GM21825 (cell line): ENCODE results near the gene SUSD1.
"Not testable (repeated sequence)": the region's sequence is repeated elsewhere in the genome, so short reads cannot be mapped to it uniquely, and the experiment has no call there.

Experiments used
- ATAC-seq: cut with Tn5 transposase; IDR thresholded peaks from one replicate; pipeline ENCODE4 v1.9.1; 2021; ENCODE audit warnings: mild to moderate bottlenecking, moderate library complexity; ENCODE audit not compliant: unreplicated experiment

SUSD1 gene

DNA sequence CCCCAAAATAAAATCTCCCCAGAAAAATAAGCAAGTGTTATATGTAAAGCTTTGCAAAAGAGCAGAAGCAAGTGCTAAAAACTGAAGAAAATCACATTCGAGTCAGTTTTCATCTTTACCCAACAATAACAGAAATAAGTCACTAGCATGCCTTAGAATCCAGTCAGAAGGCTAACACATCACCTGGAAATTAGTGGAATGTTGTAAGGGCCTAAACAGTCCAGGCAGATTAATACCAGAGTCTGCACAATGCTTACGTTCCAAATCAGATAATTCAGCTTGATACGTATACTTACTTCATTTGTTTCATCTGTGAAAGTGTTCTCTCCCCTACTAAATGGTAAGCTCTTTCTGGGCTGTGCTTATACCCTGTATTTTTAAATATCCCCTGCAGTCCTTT lies 42.7 kb downstream of the SUSD1 start:
- ATAC-seq: no peak

DNA sequence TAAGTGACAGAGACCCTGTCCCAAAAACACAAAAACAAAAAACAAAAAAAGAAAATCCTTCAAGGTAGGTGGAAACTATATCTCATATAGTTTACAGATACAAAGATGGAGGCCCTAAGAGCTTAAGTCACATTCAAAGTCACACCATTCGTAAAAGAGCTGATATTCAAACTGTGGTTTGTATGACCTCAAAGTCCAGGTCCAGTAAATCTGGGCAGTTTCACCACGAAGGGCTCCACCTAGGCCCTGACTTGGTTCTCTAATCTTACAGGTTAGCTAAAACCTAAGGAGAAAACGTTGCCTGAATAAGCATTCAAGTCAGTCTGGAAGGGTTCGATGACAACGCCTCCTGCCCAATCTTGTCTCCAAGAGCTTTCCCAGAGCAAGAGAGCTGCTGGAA lies 44.1 kb downstream of the SUSD1 start:
- no peak for ATAC-seq

DNA sequence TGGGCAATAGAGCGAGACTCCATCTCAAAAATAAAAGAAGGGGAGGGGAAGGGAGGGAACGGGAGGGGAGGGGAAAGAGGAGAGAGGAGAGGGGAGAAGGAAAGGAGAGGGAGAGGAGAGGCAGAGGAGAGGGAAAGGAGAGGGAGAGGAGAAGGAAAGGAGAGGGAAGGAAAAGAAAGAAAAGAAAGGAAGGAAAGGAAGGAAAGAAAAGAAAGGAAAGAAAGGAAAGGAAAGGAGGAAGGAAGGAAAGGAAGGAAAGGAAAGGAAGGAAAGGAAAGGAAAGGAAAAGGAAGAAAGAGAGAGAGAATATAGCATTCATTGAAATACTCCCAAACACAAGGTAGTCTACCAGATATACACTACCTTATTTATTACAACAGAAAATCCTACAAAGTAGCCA lies 44.8 kb downstream of the SUSD1 start:
- ATAC-seq: no peak

DNA sequence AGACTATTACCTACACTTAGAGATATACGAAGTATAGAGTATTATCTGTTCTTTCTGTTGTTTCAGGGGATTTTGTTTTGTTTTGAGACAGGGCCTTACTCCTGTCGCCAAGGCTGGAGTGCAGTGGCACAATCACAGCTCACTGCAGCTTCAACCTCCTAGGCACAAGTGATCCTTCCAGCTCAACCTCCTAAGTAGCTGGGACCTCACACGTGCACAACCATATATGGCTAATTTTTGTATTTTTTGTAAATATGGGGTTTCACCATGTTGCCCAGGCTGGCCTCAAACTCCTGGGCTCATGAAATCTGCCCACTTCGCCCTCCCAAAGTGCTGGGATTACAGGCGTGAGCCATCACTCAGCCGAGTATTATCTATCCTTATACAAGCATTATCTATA lies 45.9 kb downstream of the SUSD1 start:
- ATAC-seq: no peak

DNA sequence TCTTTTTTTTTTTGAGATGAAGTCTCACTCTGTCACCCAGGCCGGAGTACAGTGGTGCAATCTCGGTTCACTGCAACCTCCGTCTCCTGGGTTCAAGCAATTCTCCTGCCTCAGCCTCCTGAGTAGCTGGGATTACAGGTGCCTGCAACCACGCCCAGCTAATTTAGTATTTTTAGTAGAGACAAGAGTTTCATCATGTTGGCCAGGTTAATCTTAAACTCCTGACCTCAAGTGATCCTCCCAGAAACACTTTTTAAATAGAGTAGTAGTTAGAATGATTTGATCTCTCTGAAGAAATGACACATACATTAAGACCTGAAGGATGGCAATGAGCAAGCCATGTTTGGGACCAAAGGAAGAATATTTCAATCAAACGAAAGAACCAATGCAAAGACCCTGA lies 46.7 kb downstream of the SUSD1 start:
- ATAC-seq: not testable (repeated sequence)

DNA sequence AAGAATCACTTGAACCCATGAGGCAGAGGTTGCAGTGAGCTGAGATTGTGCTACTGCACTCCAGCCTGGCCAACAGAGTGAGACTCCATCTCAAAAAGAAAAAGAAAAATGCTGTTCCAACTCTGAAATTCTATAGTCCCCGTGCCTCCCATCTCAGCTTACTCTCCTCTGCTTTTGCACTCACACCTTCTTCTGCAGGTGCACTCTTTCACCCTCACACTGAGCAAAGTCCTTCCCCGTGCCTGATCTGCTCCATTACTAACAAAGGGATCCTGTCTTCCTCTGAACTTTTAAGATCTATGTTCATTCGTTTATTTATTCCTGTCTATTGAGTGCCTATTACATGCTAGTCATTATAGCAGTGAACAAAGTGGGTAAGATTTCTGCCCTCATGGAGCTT lies 47.8 kb downstream of the SUSD1 start:
- ATAC-seq: no peak

DNA sequence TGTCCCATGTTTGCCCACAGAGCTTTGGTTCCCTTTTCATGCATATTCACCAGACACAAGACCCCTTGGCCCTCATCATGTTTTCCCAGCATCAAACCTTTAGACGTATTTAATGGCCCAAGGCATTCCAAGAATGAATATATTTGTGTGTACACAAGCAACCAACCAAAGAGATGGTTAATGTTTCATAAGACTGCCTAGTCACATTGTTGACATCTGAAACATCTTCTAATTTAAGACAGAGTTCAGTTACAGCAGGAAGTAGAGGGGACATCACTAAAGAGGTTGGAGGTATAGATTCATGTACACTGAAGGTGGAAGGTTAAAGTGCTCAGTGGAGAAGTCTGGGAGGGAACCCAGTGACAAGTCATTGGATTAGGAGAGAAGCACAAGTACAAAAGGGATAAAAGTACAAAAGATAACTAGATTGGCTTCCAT lies 49.1 kb downstream of the SUSD1 start:
- no peak for ATAC-seq

DNA sequence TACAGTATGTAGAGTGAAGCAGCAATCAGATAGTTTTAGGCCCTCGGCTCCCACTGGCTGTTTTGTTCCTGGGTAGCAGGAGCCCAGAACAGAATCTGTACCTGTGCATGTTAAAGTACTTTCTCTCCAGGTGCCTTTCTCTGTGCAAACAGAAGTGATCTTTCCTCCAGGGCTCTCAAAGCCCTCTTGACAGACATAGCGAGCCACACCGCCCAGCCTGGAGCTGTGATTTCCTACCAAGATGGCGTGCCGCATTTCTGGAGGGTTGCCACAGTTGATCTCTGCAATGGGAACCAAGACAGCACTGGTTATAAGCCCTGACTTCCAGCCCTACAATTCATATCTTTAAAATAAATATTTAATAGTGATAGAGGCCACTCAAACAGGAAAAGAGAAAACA lies 50.9 kb downstream of the SUSD1 start:
- ATAC-seq: no peak

DNA sequence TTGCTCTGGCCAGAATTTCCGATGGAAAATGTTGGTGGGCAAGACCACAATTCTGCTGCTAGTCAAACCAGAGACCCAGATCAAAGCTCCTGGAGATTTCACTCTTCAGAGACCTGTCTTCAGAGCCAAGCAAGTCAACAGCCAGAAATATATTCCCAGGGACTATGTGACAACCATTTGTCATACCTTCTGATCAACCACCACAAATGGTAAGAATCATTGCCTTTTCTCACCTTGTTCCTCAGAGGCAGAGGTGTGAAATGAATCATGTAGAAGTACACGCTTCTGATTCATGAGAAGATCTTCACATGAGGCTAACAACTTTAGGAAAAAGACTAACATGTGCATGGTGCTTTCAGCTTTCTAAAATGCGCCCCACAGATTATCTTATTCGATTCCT lies 53.5 kb downstream of the SUSD1 start:
- ATAC-seq: no peak

DNA sequence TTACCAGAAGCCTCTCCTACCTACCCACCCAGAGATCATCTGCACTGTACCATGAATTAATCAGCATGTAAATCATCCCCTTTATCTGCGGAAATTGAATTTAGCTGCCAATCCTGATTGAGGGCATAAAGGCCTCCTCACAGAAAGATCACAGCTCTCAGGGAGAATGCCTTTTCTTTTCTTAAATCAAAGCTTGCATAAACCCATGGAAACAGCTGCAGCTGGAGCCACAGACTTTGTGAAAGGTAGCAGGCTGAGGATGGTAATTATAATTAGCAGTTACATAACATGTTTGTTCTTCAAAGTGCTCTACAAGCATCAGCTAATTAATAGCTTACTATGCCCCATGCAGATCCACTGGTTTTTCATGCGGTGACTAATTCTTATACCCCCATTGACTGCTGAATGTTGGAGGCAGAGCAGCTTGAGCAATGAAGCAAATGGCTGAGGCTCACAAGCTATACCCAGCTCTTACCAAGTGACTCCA lies 54.6 kb downstream of the SUSD1 start:
- ATAC-seq: no peak

DNA sequence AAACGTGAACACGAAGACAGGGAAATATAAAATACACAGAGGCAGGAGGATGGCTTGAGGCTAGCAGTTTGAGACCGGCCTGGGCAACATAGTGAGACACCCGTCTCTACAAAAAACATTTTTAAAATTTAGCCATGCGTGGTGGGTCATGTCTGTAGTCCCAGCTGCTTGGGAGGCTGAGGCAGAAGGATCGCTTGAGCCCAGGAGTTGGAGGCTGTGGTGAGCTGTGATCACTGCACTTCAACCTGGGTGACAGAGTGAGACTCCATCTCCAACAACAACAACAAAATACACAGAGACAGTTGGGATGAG lies 55.1 kb downstream of the SUSD1 start:
- no peak for ATAC-seq

DNA sequence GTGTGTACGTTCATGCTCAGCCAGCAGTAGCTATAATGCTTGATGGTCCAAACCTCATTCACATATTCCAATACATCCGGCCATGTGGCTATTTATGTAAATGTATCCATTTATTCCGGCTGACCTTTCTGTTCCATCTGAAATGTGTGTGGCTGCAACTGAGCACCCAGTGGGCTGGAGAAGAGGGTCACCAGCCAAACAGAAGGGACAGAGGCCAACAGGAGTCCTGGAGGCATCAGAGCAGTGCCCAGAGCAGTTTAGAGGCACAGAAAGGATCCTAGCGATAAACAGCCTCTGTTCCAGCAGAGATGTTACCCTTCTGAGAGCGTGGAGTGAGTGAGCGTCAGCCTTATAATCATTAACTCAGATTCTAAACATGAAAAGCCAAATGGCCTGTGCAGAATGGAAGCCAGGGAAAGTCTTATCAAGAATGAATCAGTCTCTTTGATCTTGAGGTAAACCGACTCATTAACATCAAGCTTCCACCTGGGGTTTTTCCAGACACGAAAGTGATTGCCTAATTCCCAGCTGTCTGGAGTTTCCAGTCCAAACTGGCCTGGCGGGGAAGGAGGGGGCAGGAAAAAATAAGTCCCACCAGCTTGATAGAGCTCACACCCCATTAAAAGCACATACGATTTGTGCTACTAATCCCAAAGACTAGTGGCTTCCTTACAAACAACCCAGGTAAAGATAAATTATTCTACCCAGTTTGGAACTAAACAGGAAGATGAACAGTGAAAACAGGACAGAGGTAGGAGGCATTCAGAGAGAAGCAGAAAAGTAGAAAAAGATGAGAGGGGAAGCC lies 55.7 kb downstream of the SUSD1 start:
- ATAC-seq: no peak

DNA sequence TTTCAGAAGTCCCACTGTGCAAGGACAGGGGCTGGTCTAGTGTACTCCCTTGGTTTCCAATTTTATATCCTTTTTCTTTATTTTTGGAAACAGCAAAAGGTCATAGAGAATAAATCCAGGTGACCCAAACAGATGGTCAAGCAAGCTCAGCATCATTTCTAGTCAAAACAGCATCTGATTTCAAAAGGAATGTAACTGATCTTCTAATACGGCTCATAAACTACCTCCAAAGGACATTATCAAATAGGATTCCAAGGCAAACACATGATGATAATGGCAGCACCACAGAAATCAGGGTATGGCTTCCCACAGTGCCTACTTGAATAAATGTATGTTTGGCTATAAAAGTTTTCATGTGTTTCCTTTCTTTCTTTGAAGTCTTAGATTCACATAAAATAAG lies 57.1 kb downstream of the SUSD1 start:
- ATAC-seq: no peak

DNA sequence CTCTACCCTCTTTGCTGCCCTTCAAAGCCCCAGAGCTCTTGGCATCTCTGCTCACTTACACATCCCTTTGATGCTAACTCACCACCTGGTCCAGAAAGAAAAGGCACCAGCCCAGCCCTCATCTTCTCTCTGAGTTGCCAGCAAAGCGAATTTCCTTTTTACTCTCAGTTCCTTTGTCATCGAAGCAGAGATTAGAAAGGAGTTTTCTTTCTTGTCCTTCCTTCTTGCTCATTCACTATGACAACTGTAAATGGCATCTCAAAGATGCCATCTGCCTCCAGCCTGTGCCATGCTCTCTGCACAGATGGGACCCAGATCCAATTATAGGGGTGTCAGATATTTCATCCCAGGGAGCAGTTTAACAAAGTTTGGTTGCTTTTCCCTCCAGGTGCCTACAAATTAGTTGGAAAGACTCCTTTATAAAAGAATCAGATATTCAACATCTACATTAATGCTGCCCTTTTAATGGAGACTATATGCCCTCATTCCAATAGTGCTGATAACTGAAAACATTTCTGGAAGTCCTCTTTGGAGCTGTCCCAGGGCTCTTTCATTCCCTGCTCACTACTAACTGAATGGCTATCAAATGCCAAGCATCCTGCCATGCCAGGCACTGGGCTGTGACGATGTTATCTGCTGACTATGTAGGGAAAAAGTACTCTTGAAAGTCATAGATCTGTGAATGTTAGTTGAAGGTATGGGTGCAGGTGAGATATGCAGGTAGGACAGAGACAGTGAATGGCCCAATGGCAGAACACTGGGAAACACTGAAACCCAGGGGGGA lies 58.9 kb downstream of the SUSD1 start:
- no peak for ATAC-seq

DNA sequence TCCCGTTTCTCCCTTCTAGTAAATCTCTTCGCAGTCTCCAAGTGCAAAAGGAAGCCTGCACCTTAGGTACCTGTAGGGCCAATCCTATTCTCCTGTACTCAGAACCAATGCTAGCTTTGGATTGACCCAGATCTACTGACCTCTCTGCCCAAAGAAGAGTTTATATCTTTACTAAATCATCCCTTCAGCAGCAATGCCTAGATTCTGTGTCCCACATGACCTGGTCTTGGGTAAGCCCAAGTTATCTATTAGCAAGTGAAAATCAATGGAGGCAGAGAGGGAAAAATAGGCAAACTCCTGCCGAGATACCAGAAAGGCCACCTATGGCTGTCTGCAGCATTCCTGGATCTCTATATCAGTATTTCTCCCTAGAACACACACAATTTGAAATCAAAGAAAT lies 60.0 kb downstream of the SUSD1 start:
- no peak for ATAC-seq

DNA sequence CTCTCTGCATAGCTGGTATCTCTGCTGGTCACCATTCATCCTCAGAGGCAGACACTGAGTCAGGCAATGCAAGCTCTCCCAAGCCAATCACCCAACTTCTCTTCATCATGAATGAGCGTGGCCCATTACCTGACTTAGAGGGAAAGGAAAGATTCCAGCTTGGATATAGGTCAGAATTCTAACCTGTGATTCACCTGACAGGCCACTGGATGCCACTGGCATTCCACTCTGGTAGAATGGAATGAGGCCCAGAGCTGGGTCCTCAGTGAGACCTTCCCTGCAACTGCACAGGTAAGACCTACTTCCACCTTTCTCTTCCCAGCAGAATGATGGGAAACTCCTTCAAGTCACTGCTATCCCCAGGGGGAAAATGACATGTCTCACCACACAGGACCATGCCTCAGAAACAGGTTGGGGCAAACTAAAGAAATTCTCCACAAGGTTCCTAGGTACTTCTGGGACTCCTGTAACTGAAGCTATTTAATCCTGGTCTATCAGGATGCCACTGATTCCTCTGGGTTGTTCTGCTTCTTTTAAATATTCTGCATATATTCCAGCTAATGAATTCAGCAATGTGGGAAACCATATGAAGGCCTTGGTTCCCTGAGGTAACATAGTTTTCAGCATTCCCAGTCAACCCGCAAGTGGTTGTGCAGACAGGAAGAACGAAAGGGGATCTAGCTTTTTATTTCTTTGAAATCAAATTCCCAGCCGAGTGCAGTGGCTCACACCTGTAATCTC lies 62.0 kb downstream of the SUSD1 start:
- no peak for ATAC-seq

DNA sequence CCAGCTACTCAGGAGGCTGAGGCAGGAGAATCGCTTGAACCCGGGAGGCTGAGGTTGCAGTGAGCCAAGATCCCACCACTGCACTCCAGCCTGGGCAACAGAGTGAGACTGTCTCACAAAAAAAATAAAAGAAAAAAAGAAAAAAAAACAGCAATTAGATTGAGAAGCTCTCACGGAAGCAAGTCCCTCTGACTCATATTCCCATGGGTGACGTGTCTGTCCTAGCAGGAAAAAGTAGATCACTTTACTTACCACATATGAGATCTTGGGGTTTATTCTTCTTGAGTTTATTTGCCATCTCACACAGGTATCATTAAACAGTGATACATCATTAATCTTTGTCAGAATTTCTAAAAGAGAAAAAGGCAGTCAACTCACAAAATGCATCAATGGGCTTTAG lies 62.6 kb downstream of the SUSD1 start:
- no peak for ATAC-seq

DNA sequence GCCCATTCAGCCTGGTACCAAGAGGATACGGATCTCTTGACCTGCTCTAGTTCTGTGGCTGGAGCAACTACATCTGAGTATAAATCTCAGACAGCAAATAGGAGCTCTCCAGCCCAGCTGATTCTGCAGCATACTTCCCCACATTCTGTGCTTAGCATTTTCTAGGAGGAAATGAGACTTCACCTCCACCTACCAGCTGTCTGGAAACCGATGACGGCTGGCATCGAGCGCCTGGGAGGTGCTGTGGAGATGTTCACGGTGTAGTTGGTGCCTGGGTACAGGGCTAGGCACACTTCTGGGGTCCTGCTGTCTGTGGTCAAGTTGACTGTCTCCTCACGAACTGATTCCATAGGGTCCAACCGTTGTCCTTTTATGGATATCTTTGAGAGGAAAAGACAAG lies 63.6 kb downstream of the SUSD1 start:
- ATAC-seq: no peak

DNA sequence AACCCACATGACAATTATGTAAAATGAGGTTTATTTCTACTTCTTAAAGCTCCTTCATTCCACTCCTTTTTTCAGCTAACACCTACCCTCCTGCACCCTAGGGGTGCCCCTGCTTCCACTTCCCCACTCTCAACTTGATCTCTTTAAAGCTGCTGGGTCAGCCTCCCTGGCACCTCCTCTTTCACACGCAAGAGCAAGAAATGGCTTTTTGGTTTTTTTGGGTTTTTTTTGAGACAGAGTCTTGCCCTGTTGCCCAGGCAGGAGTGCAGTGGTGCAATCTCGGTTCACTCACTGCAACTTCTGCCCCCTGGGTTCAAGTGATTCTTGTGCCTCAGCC lies 64.4 kb downstream of the SUSD1 start:
- ATAC-seq: no peak

DNA sequence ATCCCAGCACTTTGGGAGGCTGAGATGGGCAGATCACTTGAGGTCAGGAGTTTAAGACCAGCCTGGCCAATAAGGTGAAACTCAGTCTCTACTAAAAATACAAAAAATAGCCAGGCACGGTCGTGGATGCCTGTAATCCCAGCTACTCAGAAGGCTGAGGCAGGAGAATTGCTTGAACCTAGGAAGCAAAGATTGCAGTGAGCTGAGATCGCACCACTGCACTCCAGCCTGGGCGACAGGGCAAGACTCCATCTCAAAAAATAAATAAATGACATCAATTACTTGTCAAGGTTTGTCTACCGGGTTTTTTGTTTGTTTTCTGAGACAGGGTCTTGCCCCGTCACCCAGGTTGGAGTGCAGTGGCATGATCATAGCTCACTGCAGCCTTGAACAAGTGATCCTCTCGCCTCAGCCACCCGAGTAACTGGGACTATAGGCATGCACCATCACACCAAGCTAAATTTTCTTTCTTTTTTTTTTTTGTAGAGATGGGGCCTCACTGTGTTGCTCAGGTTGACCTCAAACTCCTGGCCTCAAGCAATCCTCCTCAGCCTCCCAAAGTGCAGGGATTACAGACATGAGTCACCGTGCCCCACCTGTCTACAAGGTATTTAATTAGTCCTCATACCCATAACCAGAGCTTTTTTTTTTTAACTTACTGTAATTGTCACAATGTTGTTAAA lies 64.9 kb downstream of the SUSD1 start:
- ATAC-seq: no peak

DNA sequence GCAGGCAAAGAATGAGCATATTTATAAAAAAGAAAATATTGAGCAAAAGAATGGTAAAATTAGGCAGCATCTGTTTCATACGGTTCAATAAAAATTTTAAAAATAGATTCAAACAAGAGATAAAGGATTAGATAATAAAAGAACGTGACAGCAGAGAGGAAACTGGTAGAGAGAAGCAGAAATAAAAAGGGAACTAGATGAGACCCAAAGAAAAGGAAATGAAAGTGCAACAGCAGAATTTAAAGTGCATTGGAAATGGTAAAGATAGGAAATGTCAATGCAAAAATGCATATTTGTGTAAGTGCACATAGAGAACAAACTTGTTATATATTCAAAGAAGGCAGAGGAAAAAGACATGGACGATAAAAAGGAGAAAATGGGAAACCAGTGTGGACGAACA lies 70.2 kb downstream of the SUSD1 start:
- ATAC-seq: no peak
